ENCODE measurements around the gene CARD11.
A peak's percentile ranks its signal among the peaks of the same experiment; 100 is the strongest.

CARD11 gene

GRCh38 chr7:2993396-2993795 is 50.3 kb downstream of the CARD11 start:
- TF ChIP-seq CTCF (conservative IDR thresholded peaks at IDR 0.05) = no peak
- H3K27ac ChIP-seq = peak overlapping the region; percentile 34

- no peak overlapping the region for H3K27ac ChIP-seq
- TF ChIP-seq CTCF (conservative IDR thresholded peaks at IDR 0.05) = no peak
Observed at GRCh38 chr7:2990949-2991470, 52.7 kb downstream of the CARD11 start.

- no peak for TF ChIP-seq CTCF (conservative IDR thresholded peaks at IDR 0.05)
- H3K27ac ChIP-seq = no peak overlapping the region
Observed at GRCh38 chr7:2986561-2986960, 57.1 kb downstream of the CARD11 start.

GRCh38 chr7:2985866-2986265 is 57.8 kb downstream of the CARD11 start:
- no peak overlapping the region for H3K27ac ChIP-seq
- no peak for TF ChIP-seq CTCF (conservative IDR thresholded peaks at IDR 0.05)

GRCh38 chr7:2984091-2984490 is 59.6 kb downstream of the CARD11 start:
- no peak for TF ChIP-seq CTCF (conservative IDR thresholded peaks at IDR 0.05)

GRCh38 chr7:2983586-2983985 is 60.1 kb downstream of the CARD11 start:
- no peak for TF ChIP-seq CTCF (conservative IDR thresholded peaks at IDR 0.05)

More at GRCh38 chr7:2984091-2984490, 59.6 kb downstream of the CARD11 start:
- peak overlapping the region; percentile 52 for H3K27ac ChIP-seq

GRCh38 chr7:2982831-2983230 is 60.8 kb downstream of the CARD11 start:
- H3K27ac ChIP-seq = peak overlapping the region; percentile 52
- no peak for TF ChIP-seq CTCF (conservative IDR thresholded peaks at IDR 0.05)

More at GRCh38 chr7:2983586-2983985, 60.1 kb downstream of the CARD11 start:
- H3K27ac ChIP-seq = peak overlapping the region; percentile 52

Measured in VCaP (cell line).